ENCODE results near the gene RHBDD3.

GRCh38 chr22:29253561-29254285, 14.1 kb downstream of the RHBDD3 start:
- no peak for TF ChIP-seq ZFP3 (CRISPR knock-in tag; IDR thresholded peaks at IDR 0.05)
- no peak for TF ChIP-seq TCF4 (CRISPR knock-in tag; IDR thresholded peaks at IDR 0.05; ENCODE audit: borderline replicate concordance)
- TF ChIP-seq TOX (CRISPR knock-in tag; IDR thresholded peaks at IDR 0.05; ENCODE audit: borderline replicate concordance) = no peak
- TF ChIP-seq RARB (CRISPR knock-in tag; IDR thresholded peaks at IDR 0.05) = no peak
- TF ChIP-seq ESRRG (CRISPR knock-in tag; IDR thresholded peaks at IDR 0.05) = no peak
- TF ChIP-seq CREB5 (CRISPR knock-in tag; IDR thresholded peaks at IDR 0.05; ENCODE audit: low read depth) = no peak
- TF ChIP-seq ZNF565 (CRISPR knock-in tag; conservative IDR thresholded peaks at IDR 0.05; ENCODE audit: low read depth) = no peak
- no peak for TF ChIP-seq PPARA (CRISPR knock-in tag; IDR thresholded peaks at IDR 0.05; ENCODE audit: borderline replicate concordance)

Measured in SK-N-SH treated with all-trans-retinoic acid at 6 μM for 48 hours (cell line).